K562 (cell line): ENCODE measurements around the gene COPG2. TPM values are rescaled to one million over a fixed set of nuclear protein-coding genes. Genes with fewer than 3 reads are reported as not detected.

Experiments
- ATAC-seq: fragments of 200-7000 bp; cut with Tn5 transposase; 3 replicates; pipeline ENCODE4 v1.9.1; 2020; ENCODE audit warnings: moderate library complexity
- BruUV-seq: library from RNA; stranded (reverse); fragments of 400-500 nt; replicated peaks from 2 replicates; lab custom pipeline; 2021; lab: Mats Ljungman, UMichigan
- CTCF ChIA-PET: fragments of 300-600 bp; formaldehyde crosslinking; extraction: SDS; loops from one replicate; lab custom pipeline; 2021; ENCODE audit warnings: low intra/inter-chr PET ratio; lab: Yijun Ruan, JAX
- POLR2A ChIA-PET: fragments of 300-600, 350-650 bp; sonication (Branson Sonifier 250); formaldehyde crosslinking; extraction: SDS; loops from one replicate; lab custom pipeline; 2021; ENCODE audit warnings: antibody characterized with exemption, inconsistent platforms; lab: Yijun Ruan, JAX
- DNase-seq, 4 experiments: peaks; one replicate each; pipeline versions ENCODE4 v3.0.0 to v3.0.0-alpha.2; 2011 to 2018; ENCODE audit warnings: low spot score in 3 of 4, mixed read lengths in 3 of 4; ENCODE audit errors: extremely low read depth in 1 of 4
- FAIRE-seq: peaks from 2 replicates; lab custom pipeline; 2011; peaks lifted over from hg19 to GRCh38; lab: Jason Lieb, UNC
- H2AFZ ChIP-seq: 2 replicates; pipeline ENCODE4 v1.6.0; 2011; ENCODE audit warnings: low read depth, low read length, control low read depth, inconsistent platforms
- H3K27ac ChIP-seq: fragments of 200-600 bp; 3 replicates; pipeline ENCODE4 v1.8.0; 2011; ENCODE audit warnings: low read depth, mild to moderate bottlenecking, control low read depth, inconsistent platforms, low read length, moderate library complexity, mixed read lengths; ENCODE audit errors: extremely low read depth
- H3K27me3 ChIP-seq, 2 experiments: fragments of 300-600 bp in 1 of 2; 2 replicates in 1 of 2; 3 replicates in 1 of 2; pipeline versions ENCODE4 v1.6.0 to v1.8.0; 2011; ENCODE audit warnings: inconsistent platforms in 2 of 2, low read length in 2 of 2, mild to moderate bottlenecking in 1 of 2, mixed read lengths in 1 of 2, moderate library complexity in 1 of 2; ENCODE audit not compliant: control insufficient read depth in 2 of 2, insufficient read depth in 2 of 2
- H3K36me3 ChIP-seq: fragments of 300-600 bp; 3 replicates; pipeline ENCODE4 v1.8.0; 2011; ENCODE audit warnings: mild to moderate bottlenecking, low read length, inconsistent platforms; ENCODE audit not compliant: control insufficient read depth, insufficient read depth
- H3K4me1 ChIP-seq, 2 experiments: fragments of 200-600 bp in 1 of 2; replicated peaks in 1 of 2; 2 replicates in 1 of 2; 3 replicates in 1 of 2; pipeline versions ENCODE4 v1.5.1 to v1.8.0; 2011; ENCODE audit warnings: inconsistent platforms in 2 of 2, low read length in 2 of 2, mild to moderate bottlenecking in 1 of 2, mixed read lengths in 1 of 2, moderate library complexity in 1 of 2; ENCODE audit not compliant: control insufficient read depth in 2 of 2, insufficient read depth in 2 of 2
- H3K4me2 ChIP-seq: 2 replicates; pipeline ENCODE4 v1.6.1; 2011; ENCODE audit warnings: low read length, control low read depth, inconsistent platforms, mixed read lengths; ENCODE audit not compliant: insufficient read depth
- H3K4me3 ChIP-seq: fragments of 200-600 bp; sonication (generic), shearing (Covaris generic); 2 replicates; pipeline ENCODE4 v1.5.1; 2016; ENCODE audit warnings: control low read depth, inconsistent platforms
- H3K79me2 ChIP-seq: fragments of 200-600 bp; 3 replicates; pipeline ENCODE4 v1.8.0; 2011; ENCODE audit warnings: low read length, inconsistent platforms; ENCODE audit not compliant: control insufficient read depth, insufficient read depth
- H3K9ac ChIP-seq, 2 experiments: 2 replicates each; pipeline versions ENCODE4 v1.6.0 to v1.6.1; 2011; ENCODE audit warnings: low read depth in 2 of 2, low read length in 2 of 2, control low read depth in 1 of 2, inconsistent platforms in 1 of 2, mild to moderate bottlenecking in 1 of 2, mixed read lengths in 1 of 2; ENCODE audit not compliant: insufficient read depth in 1 of 2
- H3K9me1 ChIP-seq: one replicate; pipeline ENCODE4 v1.6.0; 2011; ENCODE audit warnings: inconsistent platforms, mild to moderate bottlenecking, low read length, moderate library complexity; ENCODE audit not compliant: control insufficient read depth, insufficient read depth
- H3K9me3 ChIP-seq: replicated peaks from 2 replicates; pipeline ENCODE4 v1.5.1; 2011; ENCODE audit warnings: low read depth, low read length, inconsistent platforms; ENCODE audit not compliant: control insufficient read depth, insufficient read depth
- H4K20me1 ChIP-seq: replicated peaks from 2 replicates; pipeline ENCODE4 v1.6.1; 2011; ENCODE audit warnings: low read length, inconsistent platforms, mixed read lengths; ENCODE audit not compliant: control insufficient read depth, insufficient read depth
- HDAC6 ChIP-seq: IDR thresholded peaks from 2 replicates; pipeline ENCODE4 v1.6.1; 2012; ENCODE audit warnings: low read depth, mild to moderate bottlenecking, control low read depth, inconsistent platforms, low read length, moderate library complexity
- HNRNPL ChIP-seq: fragments of 200-400 bp; formaldehyde crosslinking; IDR thresholded peaks from 2 replicates; pipeline ENCODE4 v1.6.1; 2017; ENCODE audit warnings: low read depth, mild to moderate bottlenecking, low read length
- JUND ChIP-seq, 2 experiments: IDR thresholded peaks; 2 replicates in 1 of 2; 3 replicates in 1 of 2; pipeline ENCODE4 v1.6.1; 2011; ENCODE audit warnings: borderline replicate concordance in 2 of 2, low read depth in 2 of 2, low read length in 2 of 2, improper control_type of control experiment in 1 of 2, missing biosample characterization in 1 of 2, missing genetic modification characterization in 1 of 2, missing genetic modification reagents in 1 of 2
- MAFF ChIP-seq: IDR thresholded peaks from 2 replicates; pipeline ENCODE4 v1.6.1; 2012; ENCODE audit warnings: low read length, improper control_type of control experiment
- MAZ ChIP-seq, 2 experiments: fragments of 450-650 bp in 1 of 2; sonication (generic) in 1 of 2; formaldehyde crosslinking; IDR thresholded peaks in 1 of 2; conservative IDR thresholded peaks in 1 of 2; 2 replicates each; pipeline versions ENCODE4 v1.4.0 to v1.5.0; 2020; ENCODE audit warnings: mild to moderate bottlenecking in 1 of 2, missing genetic modification reagents in 1 of 2
- MEIS2 ChIP-seq: fragments of 450-650 bp; IDR thresholded peaks from 2 replicates; pipeline ENCODE4 v1.6.1; 2014; ENCODE audit warnings: mild to moderate bottlenecking; ENCODE audit not compliant: partially characterized antibody
- SMARCC2 ChIP-seq: fragments of 450-650 bp; IDR thresholded peaks from 2 replicates; pipeline ENCODE4 v1.6.1; 2017; ENCODE audit warnings: antibody characterized with exemption, moderate library complexity, mild to moderate bottlenecking, low read depth
- TEAD4 ChIP-seq, 2 experiments: sonication (generic) in 1 of 2; formaldehyde crosslinking in 1 of 2; IDR thresholded peaks; 2 replicates each; pipeline versions ENCODE4 v1.6.1 to v1.8.0; 2012 to 2022; ENCODE audit warnings: borderline replicate concordance in 1 of 2, inconsistent platforms in 1 of 2, low read length in 1 of 2, mild to moderate bottlenecking in 1 of 2, missing genetic modification reagents in 1 of 2
- ZC3H11A ChIP-seq: IDR thresholded peaks from 2 replicates; pipeline ENCODE4 v1.6.1; 2012; ENCODE audit warnings: low read depth, low read length, improper control_type of control experiment
- ZNF140 ChIP-seq: fragments of 250-450 bp; sonication (Bioruptor Pico); IDR thresholded peaks from 2 replicates; pipeline ENCODE4 v1.8.0; 2021; ENCODE audit warnings: moderate library complexity, mild to moderate bottlenecking, inconsistent platforms
- ZNF444 ChIP-seq: fragments of 250-450 bp; sonication (Bioruptor Pico); IDR thresholded peaks from 2 replicates; pipeline ENCODE4 v1.4.0; 2020; ENCODE audit warnings: mild to moderate bottlenecking, moderate library complexity
- WGBS: fragments of 100-300 bp; shearing (Covaris generic); methylation state at CpG from one replicate; pipeline ENCODE4 v1.1.6; 2016; ENCODE audit warnings: low coverage, mixed read lengths; ENCODE audit not compliant: insufficient coverage; ENCODE audit errors: missing lambda C conversion rate; 5-methylcytosine and 5-hydroxymethylcytosine counted together
- in situ Hi-C: fragments of 300-500 bp; cut with MboI; formaldehyde crosslinking; loops from 4 replicates; pipeline ENCODE4 v1.15.0; 2018; ENCODE audit warnings: inconsistent platforms, mixed read lengths
- intact Hi-C: fragments of 100-400 bp; cut with micrococcal nuclease; formaldehyde crosslinking; loops from 2 replicates; pipeline ENCODE4 v1.14.2; 2022
- polyA plus RNA-seq, 8 experiments: library from polyadenylated mRNA; depleted of rRNA in 4 of 8; stranded (reverse) in 5 of 8; unstranded in 3 of 8; fragments of >200 nt; fragmentation: Nextera tagmentation in 2 of 8; fragmentation: Illumina TruSeq in 1 of 8; extraction: Ambion mirVana in 2 of 8; extraction: Trizol in 1 of 8; gene quantifications; 2 replicates each; pipeline versions ENCODE4 v1.2.1 to v1.2.3, GENCODE V29; 2011 to 2014; ENCODE audit warnings: inconsistent platforms in 1 of 8, missing spikeins in 1 of 8
- total RNA-seq, 7 experiments: library from RNA; depleted of rRNA in 6 of 7; stranded (reverse); fragments of >200 nt in 6 of 7; fragmentation: Illumina TruSeq in 2 of 7; extraction: Trizol in 2 of 7; gene quantifications; 2 replicates each; pipeline versions ENCODE4 v1.2.1 to v1.2.3, GENCODE V29; 2011 to 2021; ENCODE audit warnings: low replicate concordance in 1 of 7

COPG2 gene
- total and polyA plus RNA-seq, 9 of the 15 experiments (the other 6 are each of a cell fraction or from before 2014, with no cell fraction given), result 6.6 to 104 (median 32.5) TPM

GRCh38 chr7:130489140-130489983, 179.2 kb downstream of the COPG2 start (continued):
- peak; percentile 55; the same call in 1 of the 2 replicates for TF ChIP-seq TEAD4 (IDR thresholded peaks at IDR 0.05; ENCODE audit: low read length)
- no peak for TF ChIP-seq TEAD4 (CRISPR knock-in tag; IDR thresholded peaks at IDR 0.05; ENCODE audit: borderline replicate concordance)
- 0 out of 4 replicates have a peak, but pooled peaks of 1 of the 2 experiments have one; percentile 22 for TF ChIP-seq MAZ (CRISPR knock-in tag; conservative IDR thresholded peaks at IDR 0.05 in 1 of 2, IDR thresholded peaks at IDR 0.05 in 1 of 2)
- TF ChIP-seq JUND (IDR thresholded peaks at IDR 0.05; ENCODE audit: borderline replicate concordance, low read depth, low read length), result no peak
- TF ChIP-seq JUND (tag; IDR thresholded peaks at IDR 0.05; ENCODE audit: borderline replicate concordance, low read depth, low read length), result no peak; the same call in 2 of the 3 replicates

GRCh38 chr7:130488392-130489139, 180.0 kb downstream of the COPG2 start:
- no peak overlapping the region for H3K27ac ChIP-seq
- no peak for DNase-seq
- H3K4me1 ChIP-seq, result peaks cover 0 to 19% of the 10 kb centered on the region in 2 experiments; a peak in 3 of 5 replicates
- H3K27me3 ChIP-seq, result peaks cover 13 to 42% of the 10 kb centered on the region in 2 experiments; a peak in 4 of 5 replicates
- no peak for FAIRE-seq
- H2AFZ ChIP-seq, result no peak overlapping the region
- H3K4me3 ChIP-seq, result no peak overlapping the region
- POLR2A ChIA-PET, result interaction anchor here (0.6 to 1.8 kb wide), 3 partner anchors 11 to 271 kb away, joined by 3 read pairs; no protein-coding TSS in a partner anchor
- intact Hi-C loops, result loop anchor here (5.0 to 10.0 kb wide), 4 partner anchors 206 to 416 kb away; partner anchors contain the start of gene KLHDC10
- no peaks in the 10 kb centered on the region for H3K79me2 ChIP-seq
- WGBS, result 22% methylated on average over 7 of the region's 7 CpGs
- TF ChIP-seq ZNF444 (CRISPR knock-in tag) (no peak), SMARCC2 (no peak), HNRNPL (no peak), MEIS2 (peak; percentile 5), ZC3H11A (no peak), HDAC6 (peak; percentile 32; the same call in 1 of the 2 replicates), ZNF140 (CRISPR knock-in tag) (no peak), MAFF (no peak)
- H3K9ac ChIP-seq, result no peak overlapping the region
- in situ Hi-C loops, result no loop called here
- H3K9me1 ChIP-seq, result no peaks in the 10 kb centered on the region
- peaks cover 8% of the 10 kb centered on the region for H3K9me3 ChIP-seq
- no TSS peak for BruUV-seq
- ATAC-seq, result no peak
- no peaks in the 10 kb centered on the region for H4K20me1 ChIP-seq
- CTCF ChIA-PET, result no interaction called here
- no peaks in the 10 kb centered on the region for H3K36me3 ChIP-seq
- H3K4me2 ChIP-seq, result no peak overlapping the region
